GM23338 (cell line): ENCODE measurements around the gene FRMD3. TPM values are rescaled to one million over a fixed set of nuclear protein-coding genes. Genes with fewer than 3 reads are reported as not detected.

Source experiments
- ATAC-seq: fragments of 200-7000 bp; cut with Tn5 transposase; 3 replicates; pipeline ENCODE4 v1.9.1; 2020
- DNase-seq: peaks from one replicate; pipeline ENCODE4 v3.0.0-alpha.2; 2015; ENCODE audit warnings: low spot score
- H2AFZ ChIP-seq: fragments of 200-600 bp; sonication (generic); 2 replicates; pipeline ENCODE4 v1.8.0; 2016; ENCODE audit warnings: antibody characterized with exemption, mild to moderate bottlenecking, moderate library complexity
- H3F3A ChIP-seq: fragments of 200-600 bp; sonication (generic); replicated peaks from 2 replicates; pipeline ENCODE4 v1.8.0; 2017; ENCODE audit warnings: antibody characterized with exemption, mixed run types, low read depth
- H3K27ac ChIP-seq: fragments of 200-600 bp; sonication (generic); 2 replicates; pipeline ENCODE4 v1.6.1; 2016; ENCODE audit warnings: low read depth
- H3K27me3 ChIP-seq: fragments of 200-600 bp; sonication (generic); 2 replicates; pipeline ENCODE4 v1.8.0; 2016; ENCODE audit warnings: mild to moderate bottlenecking, mixed run types, moderate library complexity; ENCODE audit not compliant: insufficient read depth
- H3K36me3 ChIP-seq: fragments of 200-600 bp; sonication (generic); 2 replicates; pipeline ENCODE4 v1.8.0; 2016; ENCODE audit warnings: mild to moderate bottlenecking; ENCODE audit not compliant: insufficient read depth
- H3K4me1 ChIP-seq: fragments of 200-600 bp; sonication (generic); 2 replicates; pipeline ENCODE4 v1.8.0; 2016; ENCODE audit warnings: mild to moderate bottlenecking, moderate library complexity; ENCODE audit not compliant: insufficient read depth
- H3K4me2 ChIP-seq: fragments of 200-600 bp; sonication (generic); 2 replicates; pipeline ENCODE4 v1.7.1; 2017; ENCODE audit warnings: mixed run types
- H3K4me3 ChIP-seq: fragments of 200-600 bp; sonication (generic); 2 replicates; pipeline ENCODE4 v1.6.1; 2016; ENCODE audit warnings: mixed run types
- H3K79me2 ChIP-seq: fragments of 200-600 bp; sonication (generic); replicated peaks from 2 replicates; pipeline ENCODE4 v1.8.0; 2017; ENCODE audit warnings: mild to moderate bottlenecking; ENCODE audit not compliant: insufficient read depth
- H3K9me2 ChIP-seq: fragments of 200-600 bp; sonication (generic); 2 replicates; pipeline ENCODE4 v1.8.0; 2017; ENCODE audit not compliant: insufficient read depth
- H4K20me1 ChIP-seq: fragments of 200-600 bp; sonication (generic); replicated peaks from 2 replicates; pipeline ENCODE4 v1.8.0; 2017; ENCODE audit warnings: mild to moderate bottlenecking; ENCODE audit not compliant: insufficient read depth
- H3K27ac Mint-ChIP-seq: 2 replicates; pipeline ENCODE4 v1.8.0; 2020; ENCODE audit warnings: inconsistent platforms, mild to moderate bottlenecking, moderate library complexity, mixed read lengths
- H3K27me3 Mint-ChIP-seq: 3 replicates; pipeline ENCODE4 v1.8.0; 2022; ENCODE audit warnings: low read depth, mild to moderate bottlenecking, moderate library complexity, mixed read lengths, inconsistent platforms; ENCODE audit not compliant: insufficient read depth, poor library complexity
- H3K36me3 Mint-ChIP-seq: 3 replicates; pipeline ENCODE4 v1.8.0; 2021; ENCODE audit warnings: low read depth, mild to moderate bottlenecking, inconsistent platforms, moderate library complexity, mixed read lengths
- H3K4me1 Mint-ChIP-seq: 3 replicates; pipeline ENCODE4 v1.8.0; 2020; ENCODE audit warnings: mild to moderate bottlenecking, inconsistent platforms, mixed read lengths
- H3K4me3 Mint-ChIP-seq: 3 replicates; pipeline ENCODE4 v1.8.0; 2021; ENCODE audit warnings: moderate library complexity, mild to moderate bottlenecking, inconsistent platforms, mixed read lengths
- H3K9me3 Mint-ChIP-seq: 3 replicates; pipeline ENCODE4 v1.8.0; 2020; ENCODE audit warnings: moderate library complexity, mild to moderate bottlenecking, inconsistent platforms, mixed read lengths
- CREB1 ChIP-seq: fragments of 250-450 bp; sonication (Bioruptor Pico); IDR thresholded peaks from 2 replicates; pipeline ENCODE4 v1.5.0; 2020; ENCODE audit warnings: low read depth, mild to moderate bottlenecking, moderate library complexity
- EZH2 ChIP-seq: fragments of 200-600 bp; sonication (generic); IDR thresholded peaks from one replicate; pipeline ENCODE4 v1.8.0; 2017; ENCODE audit warnings: antibody characterized with exemption, mild to moderate bottlenecking, low read depth; ENCODE audit not compliant: unreplicated experiment
- JUNB ChIP-seq: IDR thresholded peaks from one replicate; pipeline ENCODE4 v1.6.1; 2016; ENCODE audit warnings: antibody characterized with exemption; ENCODE audit not compliant: unreplicated experiment
- POLR2AphosphoS5 ChIP-seq: IDR thresholded peaks from 2 replicates; pipeline ENCODE4 v1.6.1; 2016; ENCODE audit warnings: antibody characterized with exemption, low read depth
- STAT1 ChIP-seq: IDR thresholded peaks from one replicate; pipeline ENCODE4 v1.6.1; 2016; ENCODE audit warnings: antibody characterized with exemption; ENCODE audit not compliant: unreplicated experiment
- ZNF114 ChIP-seq: fragments of 250-450 bp; sonication (Bioruptor Pico); IDR thresholded peaks from 2 replicates; pipeline ENCODE4 v1.5.0; 2020; ENCODE audit warnings: mild to moderate bottlenecking, moderate library complexity
- ZNF331 ChIP-seq: fragments of 250-450 bp; sonication (Bioruptor Pico); IDR thresholded peaks from 2 replicates; pipeline ENCODE4 v1.5.0; 2020; ENCODE audit warnings: low read depth, mild to moderate bottlenecking, moderate library complexity
- polyA plus RNA-seq: library from polyadenylated mRNA; unstranded; fragments of >200 nt; fragmentation: Nextera tagmentation; extraction: Ambion mirVana; gene quantifications from 2 replicates; pipeline ENCODE4 v1.2.1, GENCODE V29; 2016
- total RNA-seq: library from RNA; depleted of rRNA; stranded (reverse); fragments of >200 nt; shearing (Covaris generic); gene quantifications from 2 replicates; pipeline ENCODE4 v1.2.3, GENCODE V29; 2014
- TF ChIP-seq, protein P1 (sequence below): fragments of 250-450 bp; sonication (Bioruptor Pico); IDR thresholded peaks from 2 replicates; pipeline ENCODE4 v1.5.0; 2020; ENCODE audit warnings: mild to moderate bottlenecking, moderate library complexity
- TF ChIP-seq, protein P2 (sequence below), 2 experiments: fragments of 200-600 bp in 1 of 2; sonication (generic) in 1 of 2; conservative IDR thresholded peaks; 2 replicates each; pipeline versions ENCODE4 v1.5.1 to v1.6.1; 2016 to 2017; ENCODE audit warnings: antibody characterized with exemption in 2 of 2, low read depth in 2 of 2, mild to moderate bottlenecking in 2 of 2, moderate library complexity in 1 of 2
- TF ChIP-seq, protein P3 (sequence below): IDR thresholded peaks from one replicate; pipeline ENCODE4 v1.6.1; 2018; ENCODE audit warnings: antibody characterized with exemption; ENCODE audit not compliant: unreplicated experiment
- TF ChIP-seq, protein P4 (sequence below): IDR thresholded peaks from 2 replicates; pipeline ENCODE4 v1.6.1; 2016; ENCODE audit warnings: antibody characterized with exemption

The FRMD3 gene
- total and polyA plus RNA-seq, 2 experiments from 2014 or later: 0.47 to 1.2 TPM

DNA sequence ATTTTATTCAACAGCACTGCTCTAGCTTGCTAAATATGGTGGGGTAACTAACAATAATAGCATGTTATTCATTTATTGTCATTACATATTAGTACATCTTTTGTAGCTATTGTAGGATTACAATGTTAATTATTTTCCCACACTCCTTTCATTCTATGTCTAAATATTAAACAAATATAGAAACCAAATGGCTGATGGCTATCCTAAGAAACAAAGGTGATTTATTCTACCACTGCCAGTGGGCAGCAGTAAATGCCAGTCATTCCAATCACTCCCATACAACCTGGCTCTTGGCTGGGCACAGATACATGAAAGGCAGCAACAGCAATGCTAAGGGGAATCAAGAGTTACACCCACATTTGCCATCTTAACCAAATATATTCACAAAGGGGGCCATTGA lies 84.1 kb downstream of the FRMD3 start:
- no peaks in the 10 kb centered on the region for H3K79me2 ChIP-seq
- ATAC-seq (no peak), DNase-seq (no peak)
- no peak overlapping the region for H2AFZ ChIP-seq
- no peaks in the 10 kb centered on the region for H3K4me1 ChIP-seq
- H3K9me2 ChIP-seq: no peaks in the 10 kb centered on the region
- H3K27ac ChIP-seq: no peak overlapping the region
- no peak overlapping the region for H3K4me3 ChIP-seq
- no peak overlapping the region for H3K27ac Mint-ChIP-seq
- H3K27me3 ChIP-seq: no peaks in the 10 kb centered on the region
- H3K4me1 Mint-ChIP-seq: peaks cover 3% of the 10 kb centered on the region; the same call in 1 of the 3 replicates
- H3K9me3 Mint-ChIP-seq: no peaks in the 10 kb centered on the region
- H3K36me3 ChIP-seq: no peaks in the 10 kb centered on the region
- no peaks in the 10 kb centered on the region for H4K20me1 ChIP-seq
- no peaks in the 10 kb centered on the region for H3F3A ChIP-seq
- H3K27me3 Mint-ChIP-seq: peaks cover 3% of the 10 kb centered on the region
- no peak overlapping the region for H3K4me3 Mint-ChIP-seq
- no peak overlapping the region for H3K4me2 ChIP-seq
- H3K36me3 Mint-ChIP-seq: no peaks in the 10 kb centered on the region
- TF ChIP-seq STAT1 (no peak), JUNB (no peak), EZH2 (no peak), ZNF331 (no peak), POLR2AphosphoS5 (no peak), ZNF114 (CRISPR knock-in tag) (no peak), CREB1 (CRISPR knock-in tag) (no peak)
- TF ChIP-seq, protein P1, sequence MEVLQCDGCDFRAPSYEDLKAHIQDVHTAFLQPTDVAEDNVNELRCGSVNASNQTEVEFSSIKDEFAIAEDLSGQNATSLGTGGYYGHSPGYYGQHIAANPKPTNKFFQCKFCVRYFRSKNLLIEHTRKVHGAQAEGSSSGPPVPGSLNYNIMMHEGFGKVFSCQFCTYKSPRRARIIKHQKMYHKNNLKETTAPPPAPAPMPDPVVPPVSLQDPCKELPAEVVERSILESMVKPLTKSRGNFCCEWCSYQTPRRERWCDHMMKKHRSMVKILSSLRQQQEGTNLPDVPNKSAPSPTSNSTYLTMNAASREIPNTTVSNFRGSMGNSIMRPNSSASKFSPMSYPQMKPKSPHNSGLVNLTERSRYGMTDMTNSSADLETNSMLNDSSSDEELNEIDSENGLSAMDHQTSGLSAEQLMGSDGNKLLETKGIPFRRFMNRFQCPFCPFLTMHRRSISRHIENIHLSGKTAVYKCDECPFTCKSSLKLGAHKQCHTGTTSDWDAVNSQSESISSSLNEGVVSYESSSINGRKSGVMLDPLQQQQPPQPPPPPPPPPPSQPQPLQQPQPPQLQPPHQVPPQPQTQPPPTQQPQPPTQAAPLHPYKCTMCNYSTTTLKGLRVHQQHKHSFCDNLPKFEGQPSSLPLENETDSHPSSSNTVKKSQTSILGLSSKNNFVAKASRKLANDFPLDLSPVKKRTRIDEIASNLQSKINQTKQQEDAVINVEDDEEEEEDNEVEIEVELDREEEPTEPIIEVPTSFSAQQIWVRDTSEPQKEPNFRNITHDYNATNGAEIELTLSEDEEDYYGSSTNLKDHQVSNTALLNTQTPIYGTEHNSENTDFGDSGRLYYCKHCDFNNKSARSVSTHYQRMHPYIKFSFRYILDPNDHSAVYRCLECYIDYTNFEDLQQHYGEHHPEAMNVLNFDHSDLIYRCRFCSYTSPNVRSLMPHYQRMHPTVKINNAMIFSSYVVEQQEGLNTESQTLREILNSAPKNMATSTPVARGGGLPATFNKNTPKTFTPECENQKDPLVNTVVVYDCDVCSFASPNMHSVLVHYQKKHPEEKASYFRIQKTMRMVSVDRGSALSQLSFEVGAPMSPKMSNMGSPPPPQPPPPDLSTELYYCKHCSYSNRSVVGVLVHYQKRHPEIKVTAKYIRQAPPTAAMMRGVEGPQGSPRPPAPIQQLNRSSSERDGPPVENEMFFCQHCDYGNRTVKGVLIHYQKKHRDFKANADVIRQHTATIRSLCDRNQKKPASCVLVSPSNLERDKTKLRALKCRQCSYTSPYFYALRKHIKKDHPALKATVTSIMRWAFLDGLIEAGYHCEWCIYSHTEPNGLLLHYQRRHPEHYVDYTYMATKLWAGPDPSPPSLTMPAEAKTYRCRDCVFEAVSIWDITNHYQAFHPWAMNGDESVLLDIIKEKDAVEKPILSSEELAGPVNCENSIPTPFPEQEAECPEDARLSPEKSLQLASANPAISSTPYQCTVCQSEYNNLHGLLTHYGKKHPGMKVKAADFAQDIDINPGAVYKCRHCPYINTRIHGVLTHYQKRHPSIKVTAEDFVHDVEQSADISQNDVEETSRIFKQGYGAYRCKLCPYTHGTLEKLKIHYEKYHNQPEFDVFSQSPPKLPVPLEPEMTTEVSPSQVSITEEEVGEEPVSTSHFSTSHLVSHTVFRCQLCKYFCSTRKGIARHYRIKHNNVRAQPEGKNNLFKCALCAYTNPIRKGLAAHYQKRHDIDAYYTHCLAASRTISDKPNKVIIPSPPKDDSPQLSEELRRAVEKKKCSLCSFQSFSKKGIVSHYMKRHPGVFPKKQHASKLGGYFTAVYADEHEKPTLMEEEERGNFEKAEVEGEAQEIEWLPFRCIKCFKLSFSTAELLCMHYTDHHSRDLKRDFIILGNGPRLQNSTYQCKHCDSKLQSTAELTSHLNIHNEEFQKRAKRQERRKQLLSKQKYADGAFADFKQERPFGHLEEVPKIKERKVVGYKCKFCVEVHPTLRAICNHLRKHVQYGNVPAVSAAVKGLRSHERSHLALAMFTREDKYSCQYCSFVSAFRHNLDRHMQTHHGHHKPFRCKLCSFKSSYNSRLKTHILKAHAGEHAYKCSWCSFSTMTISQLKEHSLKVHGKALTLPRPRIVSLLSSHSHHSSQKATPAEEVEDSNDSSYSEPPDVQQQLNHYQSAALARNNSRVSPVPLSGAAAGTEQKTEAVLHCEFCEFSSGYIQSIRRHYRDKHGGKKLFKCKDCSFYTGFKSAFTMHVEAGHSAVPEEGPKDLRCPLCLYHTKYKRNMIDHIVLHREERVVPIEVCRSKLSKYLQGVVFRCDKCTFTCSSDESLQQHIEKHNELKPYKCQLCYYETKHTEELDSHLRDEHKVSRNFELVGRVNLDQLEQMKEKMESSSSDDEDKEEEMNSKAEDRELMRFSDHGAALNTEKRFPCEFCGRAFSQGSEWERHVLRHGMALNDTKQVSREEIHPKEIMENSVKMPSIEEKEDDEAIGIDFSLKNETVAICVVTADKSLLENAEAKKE (CRISPR knock-in tag): no peak
- TF ChIP-seq, protein P2, sequence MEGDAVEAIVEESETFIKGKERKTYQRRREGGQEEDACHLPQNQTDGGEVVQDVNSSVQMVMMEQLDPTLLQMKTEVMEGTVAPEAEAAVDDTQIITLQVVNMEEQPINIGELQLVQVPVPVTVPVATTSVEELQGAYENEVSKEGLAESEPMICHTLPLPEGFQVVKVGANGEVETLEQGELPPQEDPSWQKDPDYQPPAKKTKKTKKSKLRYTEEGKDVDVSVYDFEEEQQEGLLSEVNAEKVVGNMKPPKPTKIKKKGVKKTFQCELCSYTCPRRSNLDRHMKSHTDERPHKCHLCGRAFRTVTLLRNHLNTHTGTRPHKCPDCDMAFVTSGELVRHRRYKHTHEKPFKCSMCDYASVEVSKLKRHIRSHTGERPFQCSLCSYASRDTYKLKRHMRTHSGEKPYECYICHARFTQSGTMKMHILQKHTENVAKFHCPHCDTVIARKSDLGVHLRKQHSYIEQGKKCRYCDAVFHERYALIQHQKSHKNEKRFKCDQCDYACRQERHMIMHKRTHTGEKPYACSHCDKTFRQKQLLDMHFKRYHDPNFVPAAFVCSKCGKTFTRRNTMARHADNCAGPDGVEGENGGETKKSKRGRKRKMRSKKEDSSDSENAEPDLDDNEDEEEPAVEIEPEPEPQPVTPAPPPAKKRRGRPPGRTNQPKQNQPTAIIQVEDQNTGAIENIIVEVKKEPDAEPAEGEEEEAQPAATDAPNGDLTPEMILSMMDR (conservative IDR thresholded peaks at IDR 0.05; ENCODE audit: low read depth in 2 of 2): no peak
- TF ChIP-seq, protein P3, sequence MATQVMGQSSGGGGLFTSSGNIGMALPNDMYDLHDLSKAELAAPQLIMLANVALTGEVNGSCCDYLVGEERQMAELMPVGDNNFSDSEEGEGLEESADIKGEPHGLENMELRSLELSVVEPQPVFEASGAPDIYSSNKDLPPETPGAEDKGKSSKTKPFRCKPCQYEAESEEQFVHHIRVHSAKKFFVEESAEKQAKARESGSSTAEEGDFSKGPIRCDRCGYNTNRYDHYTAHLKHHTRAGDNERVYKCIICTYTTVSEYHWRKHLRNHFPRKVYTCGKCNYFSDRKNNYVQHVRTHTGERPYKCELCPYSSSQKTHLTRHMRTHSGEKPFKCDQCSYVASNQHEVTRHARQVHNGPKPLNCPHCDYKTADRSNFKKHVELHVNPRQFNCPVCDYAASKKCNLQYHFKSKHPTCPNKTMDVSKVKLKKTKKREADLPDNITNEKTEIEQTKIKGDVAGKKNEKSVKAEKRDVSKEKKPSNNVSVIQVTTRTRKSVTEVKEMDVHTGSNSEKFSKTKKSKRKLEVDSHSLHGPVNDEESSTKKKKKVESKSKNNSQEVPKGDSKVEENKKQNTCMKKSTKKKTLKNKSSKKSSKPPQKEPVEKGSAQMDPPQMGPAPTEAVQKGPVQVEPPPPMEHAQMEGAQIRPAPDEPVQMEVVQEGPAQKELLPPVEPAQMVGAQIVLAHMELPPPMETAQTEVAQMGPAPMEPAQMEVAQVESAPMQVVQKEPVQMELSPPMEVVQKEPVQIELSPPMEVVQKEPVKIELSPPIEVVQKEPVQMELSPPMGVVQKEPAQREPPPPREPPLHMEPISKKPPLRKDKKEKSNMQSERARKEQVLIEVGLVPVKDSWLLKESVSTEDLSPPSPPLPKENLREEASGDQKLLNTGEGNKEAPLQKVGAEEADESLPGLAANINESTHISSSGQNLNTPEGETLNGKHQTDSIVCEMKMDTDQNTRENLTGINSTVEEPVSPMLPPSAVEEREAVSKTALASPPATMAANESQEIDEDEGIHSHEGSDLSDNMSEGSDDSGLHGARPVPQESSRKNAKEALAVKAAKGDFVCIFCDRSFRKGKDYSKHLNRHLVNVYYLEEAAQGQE: no peak
- TF ChIP-seq, protein P4, sequence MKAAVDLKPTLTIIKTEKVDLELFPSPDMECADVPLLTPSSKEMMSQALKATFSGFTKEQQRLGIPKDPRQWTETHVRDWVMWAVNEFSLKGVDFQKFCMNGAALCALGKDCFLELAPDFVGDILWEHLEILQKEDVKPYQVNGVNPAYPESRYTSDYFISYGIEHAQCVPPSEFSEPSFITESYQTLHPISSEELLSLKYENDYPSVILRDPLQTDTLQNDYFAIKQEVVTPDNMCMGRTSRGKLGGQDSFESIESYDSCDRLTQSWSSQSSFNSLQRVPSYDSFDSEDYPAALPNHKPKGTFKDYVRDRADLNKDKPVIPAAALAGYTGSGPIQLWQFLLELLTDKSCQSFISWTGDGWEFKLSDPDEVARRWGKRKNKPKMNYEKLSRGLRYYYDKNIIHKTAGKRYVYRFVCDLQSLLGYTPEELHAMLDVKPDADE: no peak
